ENCODE data around the gene CCDC91. TPM values are rescaled to one million over a fixed set of nuclear protein-coding genes. Genes with fewer than 3 reads are reported as not detected.
A peak's percentile ranks its signal among the peaks of the same experiment; 100 is the strongest.

The CCDC91 gene
- polyA plus RNA-seq, 3 donors, result 6.3 to 18.1 (median 15.6) TPM

- H3K27ac ChIP-seq (ENCODE audit: low read depth in 1 of 2, low read length in 2 of 2), result no peak overlapping the region
- Mint-ChIP-seq H3K36me3 (no peaks in the 10 kb centered on the region), H3K9me3 (peaks cover 0 to 4% (median 1%) of the 10 kb centered on the region in 7 donors), H3K4me3 (no peak overlapping the region), H3K4me1 (peaks cover 8% of the 10 kb centered on the region), H3K27me3 (ENCODE audit: low read depth in 3 of 3) (no peaks in the 10 kb centered on the region), H3K27ac (peak overlapping the region in 1 of 7 donors; percentile 35)
- H3K4me2 ChIP-seq (replicated peaks; ENCODE audit: extremely low read depth, low read length, poor library complexity, severe bottlenecking), result no peak overlapping the region
- no peaks in the 10 kb centered on the region for H4K20me1 ChIP-seq (ENCODE audit: insufficient read depth, low read length)
- no peak overlapping the region for H3K9ac ChIP-seq (ENCODE audit: insufficient read depth, low read length, poor library complexity, severe bottlenecking)
- no peaks in the 10 kb centered on the region for H3K4me1 ChIP-seq (ENCODE audit: control insufficient read depth in 1 of 2, insufficient read depth in 2 of 2, low read length in 2 of 2)
- H3K9me3 ChIP-seq (replicated peaks in 1 of 2; ENCODE audit: control insufficient read depth in 1 of 2, insufficient read depth in 1 of 2, low read length in 2 of 2), result no peaks in the 10 kb centered on the region
- no peaks in the 10 kb centered on the region for H3K36me3 ChIP-seq (replicated peaks in 1 of 2; ENCODE audit: control insufficient read depth in 1 of 2, insufficient read depth in 2 of 2, low read length in 2 of 2)
- intact Hi-C loops (cut with micrococcal nuclease), result no loop called here
- no peaks in the 10 kb centered on the region for H3K79me2 ChIP-seq (ENCODE audit: insufficient read depth, low read length)
- H3K27me3 ChIP-seq (ENCODE audit: control insufficient read depth in 2 of 2, insufficient read depth in 2 of 2, low read length in 2 of 2), result no peaks in the 10 kb centered on the region
- TF ChIP-seq CTCF (IDR thresholded peaks at IDR 0.05), result no peak
- no peak overlapping the region for H2AFZ ChIP-seq (ENCODE audit: insufficient read depth, low read depth, low read length, poor library complexity, severe bottlenecking)
- no CpG with 5 or more reads among the region's 2 CpGs for WGBS (ENCODE audit: insufficient coverage)
- H3K4me3 ChIP-seq (replicated peaks in 1 of 3; ENCODE audit: low read depth in 2 of 3, low read length in 3 of 3), result no peak overlapping the region
- no peak for DNase-seq
Observed at GRCh38 chr12:28536088-28536487, 345.8 kb downstream of the CCDC91 start.

- Histone ChIP-seq H3K4me3 (replicated peaks in 1 of 3; ENCODE audit: low read depth in 2 of 3, low read length in 3 of 3) (no peak overlapping the region), H3K9ac (ENCODE audit: insufficient read depth, low read length, poor library complexity, severe bottlenecking) (no peak overlapping the region), H3K4me1 (ENCODE audit: control insufficient read depth in 1 of 2, insufficient read depth in 2 of 2, low read length in 2 of 2) (no peaks in the 10 kb centered on the region), H2AFZ (ENCODE audit: insufficient read depth, low read depth, low read length, poor library complexity, severe bottlenecking) (no peak overlapping the region), H3K27ac (ENCODE audit: low read depth in 1 of 2, low read length in 2 of 2) (no peak overlapping the region), H3K4me2 (replicated peaks; ENCODE audit: extremely low read depth, low read length, poor library complexity, severe bottlenecking) (no peak overlapping the region), H3K9me3 (replicated peaks in 1 of 2; ENCODE audit: control insufficient read depth in 1 of 2, insufficient read depth in 1 of 2, low read length in 2 of 2) (no peaks in the 10 kb centered on the region), H4K20me1 (ENCODE audit: insufficient read depth, low read length) (no peaks in the 10 kb centered on the region), H3K27me3 (ENCODE audit: control insufficient read depth in 2 of 2, insufficient read depth in 2 of 2, low read length in 2 of 2) (no peaks in the 10 kb centered on the region), H3K36me3 (replicated peaks in 1 of 2; ENCODE audit: control insufficient read depth in 1 of 2, insufficient read depth in 2 of 2, low read length in 2 of 2) (no peaks in the 10 kb centered on the region), H3K79me2 (ENCODE audit: insufficient read depth, low read length) (no peaks in the 10 kb centered on the region)
- DNase-seq, result no peak
- Mint-ChIP-seq H3K4me1 (peaks cover 8% of the 10 kb centered on the region), H3K4me3 (no peak overlapping the region), H3K27me3 (ENCODE audit: low read depth in 3 of 3) (no peaks in the 10 kb centered on the region), H3K9me3 (peaks cover 0 to 4% (median 1%) of the 10 kb centered on the region in 7 donors), H3K27ac (peak overlapping the region in 1 of 7 donors; percentile 2), H3K36me3 (no peaks in the 10 kb centered on the region)
- intact Hi-C loops (cut with micrococcal nuclease), result no loop called here
- no CpG with 5 or more reads among the region's 1 CpG for WGBS (ENCODE audit: insufficient coverage)
- TF ChIP-seq CTCF (IDR thresholded peaks at IDR 0.05), result no peak
Observed at GRCh38 chr12:28537474-28537873, 347.2 kb downstream of the CCDC91 start.

Data from CD14-positive monocyte (primary cell).